DMS53 (cell line): Measurements from ENCODE around the gene GPR173.

Source experiments
- DNase-seq: peaks from one replicate; lab custom pipeline; 2025; lab: John Stamatoyannopoulos, UW

The GPR173 gene

GRCh38 chrX:53048169-53049126 lies at the start of gene GPR173:
Gene GPR173 (plus strand): TSS chrX:53048789. CDS start chrX:53076622, 27,833 bp downstream.
- peak; percentile 63 for DNase-seq

GRCh38 chrX:53000447-53001135 lies 48.0 kb upstream of the GPR173 start:
- DNase-seq: no peak

- no peak for DNase-seq
These were observed 46.6 kb upstream of the GPR173 start for GRCh38 chrX:53001958-53002357.

- no peak for DNase-seq
These were observed 45.5 kb upstream of the GPR173 start for GRCh38 chrX:53003111-53003510.

GRCh38 chrX:53004038-53004437 lies 44.6 kb upstream of the GPR173 start:
- no peak for DNase-seq

GRCh38 chrX:53004811-53005210 lies 43.8 kb upstream of the GPR173 start:
- no peak for DNase-seq

GRCh38 chrX:53005327-53005726 lies 43.3 kb upstream of the GPR173 start:
- DNase-seq: no peak

GRCh38 chrX:53009032-53009431 lies 39.6 kb upstream of the GPR173 start:
- no peak for DNase-seq

GRCh38 chrX:53013291-53013690 lies 35.3 kb upstream of the GPR173 start:
- no peak for DNase-seq

GRCh38 chrX:53018627-53019026 lies 30.0 kb upstream of the GPR173 start:
- peak; percentile 9 for DNase-seq

- no peak for DNase-seq
These were observed 26.2 kb upstream of the GPR173 start for GRCh38 chrX:53022381-53022780.

- DNase-seq: no peak
These were observed 19.9 kb upstream of the GPR173 start for GRCh38 chrX:53028678-53029077.

GRCh38 chrX:53031380-53031779 lies 17.2 kb upstream of the GPR173 start:
- DNase-seq: no peak

- no peak for DNase-seq
These were observed 12.4 kb upstream of the GPR173 start for GRCh38 chrX:53036149-53036548.

GRCh38 chrX:53039236-53039635 lies 9.4 kb upstream of the GPR173 start:
- DNase-seq: no peak

- peak; percentile 45 for DNase-seq
These were observed 3.6 kb upstream of the GPR173 start for GRCh38 chrX:53044995-53045394.

- DNase-seq: peak; percentile 47
These were observed 1.4 kb upstream of the GPR173 start for GRCh38 chrX:53047228-53047627.

GRCh38 chrX:53049127-53049517 lies 533 bp downstream of the GPR173 start:
- no peak for DNase-seq

- DNase-seq: no peak
These were observed 2.3 kb downstream of the GPR173 start for GRCh38 chrX:53050841-53051240.

- DNase-seq: no peak
These were observed 6.8 kb downstream of the GPR173 start for GRCh38 chrX:53055244-53055849.

- DNase-seq: no peak
These were observed 7.7 kb downstream of the GPR173 start for GRCh38 chrX:53056292-53056691.

- DNase-seq: no peak
These were observed 16.5 kb downstream of the GPR173 start for GRCh38 chrX:53065104-53065503.

GRCh38 chrX:53071064-53071463 lies 22.5 kb downstream of the GPR173 start:
- peak; percentile 42 for DNase-seq
